ENCODE measurements around the gene GCAT.
A peak's percentile ranks its signal among the peaks of the same experiment; 100 is the strongest.

DNA sequence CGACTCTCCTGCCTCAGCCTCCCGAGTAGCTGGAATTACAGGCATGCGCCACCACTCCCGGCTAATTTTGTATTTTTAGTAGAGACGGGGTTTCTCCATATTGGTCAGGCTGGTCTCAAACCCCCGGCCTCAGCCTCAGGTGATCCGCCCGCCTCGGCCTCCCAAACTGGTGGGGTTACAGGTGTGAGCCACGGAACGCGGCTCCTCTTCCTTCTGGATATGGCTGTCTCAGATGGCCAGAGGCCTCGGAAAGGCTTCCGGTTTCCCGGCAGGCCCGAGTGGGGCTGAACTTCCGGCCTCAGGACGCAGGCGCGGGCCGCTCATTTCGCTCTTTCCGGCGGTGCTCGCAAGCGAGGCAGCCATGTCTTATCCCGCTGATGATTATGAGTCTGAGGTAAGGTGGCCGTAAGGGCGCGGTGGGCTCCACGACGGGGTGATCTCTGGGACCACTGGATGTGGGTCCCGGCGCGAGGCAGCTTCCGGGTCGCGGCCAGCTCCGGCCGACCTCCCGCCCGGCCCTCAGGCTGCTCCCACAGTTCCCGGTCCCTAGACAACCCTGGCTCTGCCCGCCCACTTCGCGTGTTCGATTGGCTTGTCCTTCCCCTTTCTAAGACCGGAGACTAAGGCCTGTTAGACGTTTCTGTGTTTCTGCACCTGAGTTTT is 41.5 kb downstream of the GCAT start, which contains the start of gene EIF3L:
- no peak for TF ChIP-seq EZH2 (IDR thresholded peaks at IDR 0.05)
- peak; percentile 93 for TF ChIP-seq POLR2AphosphoS5 (IDR thresholded peaks at IDR 0.05; ENCODE audit: borderline replicate concordance, low read depth, low read length)
- no peak for TF ChIP-seq FOXP2 (optimal IDR thresholded peaks at IDR 0.05; ENCODE audit: control extremely low read depth, extremely low read length, insufficient read depth)
